GM12891 (cell line): ENCODE measurements around the gene ANKRD45.

Experiments
- POLR2A ChIP-seq: IDR thresholded peaks from 2 replicates; pipeline ENCODE4 v1.6.1; 2011; ENCODE audit warnings: low read depth, low read length, control low read depth
- POLR2AphosphoS5 ChIP-seq: IDR thresholded peaks from 2 replicates; pipeline ENCODE4 v1.6.1; 2011; ENCODE audit warnings: low read depth, low read length, control low read depth
- POU2F2 ChIP-seq: IDR thresholded peaks from 2 replicates; pipeline ENCODE4 v1.6.1; 2011; ENCODE audit warnings: low read depth, mild to moderate bottlenecking, control low read depth, low read length, moderate library complexity
- SPI1 ChIP-seq: IDR thresholded peaks from 2 replicates; pipeline ENCODE4 v1.6.1; 2011; ENCODE audit warnings: low read depth, low read length, control low read depth
- TAF1 ChIP-seq: IDR thresholded peaks from 2 replicates; pipeline ENCODE4 v1.6.1; 2011; ENCODE audit warnings: low read depth, low read length, control low read depth

GRCh38 chr1:173663159-173663558 lies 6.5 kb downstream of the ANKRD45 start:
- TF ChIP-seq POLR2A (no peak), POLR2AphosphoS5 (no peak), TAF1 (no peak), SPI1 (no peak), POU2F2 (no peak)
